ENCODE data around the gene ADIPOR2.

Gene ADIPOR2

DNA sequence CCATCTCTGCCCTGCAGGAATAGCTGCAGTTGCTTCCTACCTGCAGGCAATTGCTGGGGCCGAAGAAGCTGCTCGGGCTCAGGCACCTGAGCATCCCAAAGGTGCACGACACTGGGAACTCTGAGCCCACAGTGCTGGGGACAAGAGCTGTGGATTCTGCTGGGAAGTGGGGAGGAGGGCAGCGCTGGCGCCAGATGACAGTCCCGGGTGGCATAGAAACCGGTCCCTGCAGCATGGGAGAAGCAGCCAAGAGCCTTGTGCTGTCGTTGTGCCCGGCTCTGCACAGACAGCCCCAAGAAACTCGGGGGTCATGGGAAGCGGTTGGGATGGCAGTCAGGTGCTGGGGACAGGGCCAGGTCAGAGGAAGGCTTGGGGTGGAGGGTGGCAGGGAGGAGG lies 130.0 kb downstream of the ADIPOR2 start:
- H3K4me1 Mint-ChIP-seq (ENCODE audit: low read depth): no peaks in the 10 kb centered on the region
- no peak overlapping the region for H3K4me3 Mint-ChIP-seq
- peaks cover 24% of the 10 kb centered on the region for H3K27me3 Mint-ChIP-seq
- H3K36me3 Mint-ChIP-seq (ENCODE audit: low read depth): no peaks in the 10 kb centered on the region
- H3K9me3 Mint-ChIP-seq: no peaks in the 10 kb centered on the region
- H3K27ac Mint-ChIP-seq: no peak overlapping the region

DNA sequence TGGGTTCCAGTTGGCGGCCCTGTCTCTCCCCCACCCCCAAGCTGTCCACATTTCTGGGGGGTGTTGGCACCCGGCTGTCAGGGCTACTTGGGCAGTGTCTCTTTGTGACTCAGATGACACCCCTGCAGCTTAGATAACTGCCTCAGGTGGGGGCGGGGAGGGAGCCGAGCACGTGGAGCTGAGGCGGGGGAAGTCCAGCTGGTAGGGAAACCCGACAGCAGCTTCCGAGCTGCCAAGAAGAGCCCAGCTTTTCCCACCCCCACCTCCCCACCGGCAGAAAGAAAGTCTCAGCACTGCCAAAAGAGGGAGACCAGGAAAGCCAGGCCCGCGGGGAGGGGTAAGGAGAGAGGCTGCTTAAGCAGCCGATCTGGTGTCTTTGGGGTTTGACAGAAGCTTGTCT lies 130.9 kb downstream of the ADIPOR2 start:
- H3K4me1 Mint-ChIP-seq (ENCODE audit: low read depth): no peaks in the 10 kb centered on the region
- no peak overlapping the region for H3K27ac Mint-ChIP-seq
- H3K9me3 Mint-ChIP-seq: no peaks in the 10 kb centered on the region
- H3K4me3 Mint-ChIP-seq: no peak overlapping the region
- peaks cover 24% of the 10 kb centered on the region for H3K27me3 Mint-ChIP-seq
- no peaks in the 10 kb centered on the region for H3K36me3 Mint-ChIP-seq (ENCODE audit: low read depth)

DNA sequence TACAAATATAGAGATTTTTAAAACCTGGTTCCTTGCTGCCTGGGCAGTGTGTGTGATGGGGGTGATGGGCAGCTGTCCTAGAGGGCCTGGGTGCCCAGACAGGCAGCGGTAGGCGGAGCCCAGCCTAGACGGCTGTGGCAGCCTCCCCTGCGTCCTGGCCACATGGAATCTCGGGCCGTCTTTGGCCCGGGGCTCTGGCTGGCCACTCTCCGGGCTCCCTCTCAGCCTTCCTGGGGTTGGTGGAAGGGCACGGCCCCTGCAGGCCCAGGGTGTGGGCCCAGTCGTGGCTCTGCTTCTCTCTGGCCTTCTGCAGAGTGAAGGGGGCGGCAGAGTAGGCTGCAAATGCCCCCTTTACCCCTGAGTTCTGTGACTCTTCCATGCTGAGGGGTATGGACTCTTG lies 131.8 kb downstream of the ADIPOR2 start:
- H3K27ac Mint-ChIP-seq: no peak overlapping the region
- no peaks in the 10 kb centered on the region for H3K4me1 Mint-ChIP-seq (ENCODE audit: low read depth)
- no peaks in the 10 kb centered on the region for H3K36me3 Mint-ChIP-seq (ENCODE audit: low read depth)
- peaks cover 24% of the 10 kb centered on the region for H3K27me3 Mint-ChIP-seq
- H3K9me3 Mint-ChIP-seq: no peaks in the 10 kb centered on the region
- no peak overlapping the region for H3K4me3 Mint-ChIP-seq

DNA sequence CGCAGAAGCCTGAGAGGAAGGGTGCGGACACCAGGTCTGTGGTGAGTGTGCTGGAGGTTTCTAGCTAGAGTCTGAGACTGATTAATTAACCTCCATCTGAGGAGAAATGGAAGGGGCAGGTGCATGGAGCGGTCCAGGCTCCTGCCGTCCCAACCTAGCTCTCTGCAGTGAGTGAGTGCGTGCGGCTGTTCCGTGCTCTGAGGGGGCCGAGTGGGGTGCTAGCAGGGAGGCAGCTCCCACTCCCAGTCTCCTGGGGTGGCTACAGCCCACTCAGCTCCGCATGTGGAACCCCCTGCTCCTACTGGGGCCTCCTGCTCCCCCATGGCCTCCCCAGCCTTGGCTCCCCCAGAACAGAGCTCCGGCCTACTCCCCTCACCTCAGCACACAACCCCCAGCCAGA lies 132.4 kb downstream of the ADIPOR2 start:
- Mint-ChIP-seq H3K4me1 (ENCODE audit: low read depth) (no peaks in the 10 kb centered on the region), H3K9me3 (no peaks in the 10 kb centered on the region), H3K27ac (no peak overlapping the region), H3K4me3 (no peak overlapping the region), H3K27me3 (peaks cover 24% of the 10 kb centered on the region), H3K36me3 (ENCODE audit: low read depth) (no peaks in the 10 kb centered on the region)

GRCh38 chr12:1825382-1826102 lies 134.7 kb downstream of the ADIPOR2 start:
- no peaks in the 10 kb centered on the region for H3K36me3 Mint-ChIP-seq (ENCODE audit: low read depth)
- peaks cover 16% of the 10 kb centered on the region for H3K27me3 Mint-ChIP-seq
- H3K27ac Mint-ChIP-seq: no peak overlapping the region

DNA sequence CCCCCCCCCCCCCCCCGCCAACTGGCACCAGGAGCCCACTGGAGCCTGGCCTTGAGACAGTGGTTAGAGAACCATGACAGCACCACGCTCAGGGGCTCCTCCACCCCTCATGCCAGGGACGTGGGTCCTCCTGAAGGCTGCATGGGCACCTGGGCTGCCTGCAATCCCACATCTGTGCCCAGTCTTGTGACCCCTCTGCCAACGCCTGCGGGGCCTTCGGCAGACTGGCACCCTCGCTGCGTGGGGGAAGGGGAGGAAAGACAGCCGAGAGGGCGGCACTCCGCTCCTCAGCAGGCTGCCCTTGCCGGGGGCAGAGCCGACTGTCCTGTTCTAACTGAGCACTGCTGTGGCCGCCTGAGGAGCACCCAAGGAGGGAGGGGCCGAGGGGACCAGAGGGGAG lies 135.5 kb downstream of the ADIPOR2 start:
- no peak overlapping the region for H3K4me3 Mint-ChIP-seq
- H3K27me3 Mint-ChIP-seq: peaks cover 17% of the 10 kb centered on the region
- no peaks in the 10 kb centered on the region for H3K4me1 Mint-ChIP-seq (ENCODE audit: low read depth)
- H3K27ac Mint-ChIP-seq: no peak overlapping the region
- H3K9me3 Mint-ChIP-seq: no peaks in the 10 kb centered on the region
- H3K36me3 Mint-ChIP-seq (ENCODE audit: low read depth): no peaks in the 10 kb centered on the region

More at GRCh38 chr12:1825382-1826102, 134.7 kb downstream of the ADIPOR2 start:
- H3K4me1 Mint-ChIP-seq (ENCODE audit: low read depth): no peaks in the 10 kb centered on the region
- no peak overlapping the region for H3K4me3 Mint-ChIP-seq
- no peaks in the 10 kb centered on the region for H3K9me3 Mint-ChIP-seq

DNA sequence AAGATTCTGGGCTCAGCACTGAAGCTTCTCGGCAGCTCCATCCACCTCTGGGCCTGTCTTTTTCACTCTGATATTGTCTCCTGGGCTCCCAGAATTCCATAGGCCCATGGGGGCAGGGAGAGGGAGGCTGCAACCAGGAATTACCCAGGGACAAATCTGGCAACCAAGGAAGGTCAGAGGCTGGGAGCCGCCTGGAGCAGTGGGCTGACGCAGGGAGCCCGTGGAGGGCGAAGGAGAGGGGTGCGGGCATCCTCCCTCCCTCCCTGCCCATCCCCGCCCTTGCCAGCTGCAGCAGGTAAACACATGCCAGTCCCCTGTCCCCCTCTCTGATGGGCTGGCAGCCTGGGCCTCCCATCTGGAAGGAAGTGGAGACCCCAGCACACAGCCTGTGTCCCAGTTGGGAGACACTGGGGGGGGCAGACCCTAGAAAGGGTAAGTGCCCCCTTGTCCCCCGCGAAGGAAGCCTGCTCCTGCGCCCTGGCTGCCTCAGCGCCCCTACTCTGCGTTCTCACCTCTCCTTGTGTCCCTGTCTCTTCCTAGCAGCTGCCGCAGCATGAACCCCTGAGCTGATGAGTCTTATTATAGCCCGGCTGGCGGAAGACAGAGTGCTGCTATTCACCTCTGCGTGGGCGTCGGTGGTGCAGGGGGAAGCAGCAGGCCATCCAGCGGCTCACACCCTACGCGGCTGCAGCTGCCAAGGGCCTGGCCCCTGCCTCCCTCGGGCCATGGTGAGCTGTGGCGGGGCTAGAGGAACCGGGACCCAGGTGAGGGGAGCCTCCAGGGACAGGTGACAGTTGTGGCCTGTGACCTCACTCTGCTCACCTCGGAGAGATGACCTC lies 136.2 kb downstream of the ADIPOR2 start:
- Mint-ChIP-seq H3K27ac (no peak overlapping the region), H3K4me1 (ENCODE audit: low read depth) (no peaks in the 10 kb centered on the region)

DNA sequence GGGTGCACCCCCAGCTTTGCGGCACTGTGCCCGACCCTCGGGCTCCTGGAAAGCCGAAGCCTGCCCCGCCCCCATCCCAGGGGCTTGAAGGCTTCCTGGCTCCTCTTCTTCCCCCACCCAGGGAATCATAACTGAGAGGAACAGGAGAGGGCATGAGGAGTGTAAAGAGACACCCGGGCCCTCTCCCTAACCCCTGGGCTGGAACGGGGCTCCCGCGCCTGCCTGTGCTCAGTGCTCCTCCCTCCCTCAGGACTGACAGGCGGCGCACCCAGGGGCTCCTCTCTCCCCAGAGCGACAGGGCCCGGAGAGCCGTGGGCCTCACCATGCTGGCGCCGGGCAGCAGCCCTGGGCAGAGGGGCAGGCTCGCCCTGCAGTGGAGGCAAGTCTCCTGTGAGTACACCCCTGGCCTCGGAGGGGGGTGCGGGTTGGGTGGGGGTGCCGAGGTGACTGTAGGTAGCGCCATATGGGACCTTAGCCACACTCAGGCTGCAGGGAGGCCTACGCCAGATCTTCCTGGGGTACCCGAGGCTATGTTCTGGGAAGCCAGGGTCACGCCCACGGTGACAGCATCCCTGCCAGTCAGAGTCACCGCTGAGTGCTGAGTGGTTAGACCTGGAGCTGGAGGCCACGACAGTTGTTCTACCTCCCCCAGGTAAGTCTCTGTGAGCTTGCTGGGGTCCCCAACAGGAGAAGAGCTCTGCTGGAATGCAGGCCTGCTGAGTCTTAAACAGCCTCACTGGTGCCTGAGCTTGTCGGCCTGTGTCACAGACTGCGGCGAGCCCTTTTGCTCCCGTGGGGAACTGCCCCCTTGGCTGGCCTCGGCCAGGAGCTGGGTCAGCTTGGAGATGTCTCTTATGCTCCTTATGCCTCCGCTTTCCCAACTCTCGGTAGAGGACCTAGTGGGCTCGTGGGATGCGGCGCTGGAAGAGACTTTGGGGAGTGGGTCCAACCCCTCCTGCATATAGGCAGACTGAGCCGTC lies 137.2 kb downstream of the ADIPOR2 start:
- no peaks in the 10 kb centered on the region for H3K4me1 Mint-ChIP-seq (ENCODE audit: low read depth)

More for the DNA sequence above, 136.2 kb downstream of the ADIPOR2 start:
- Mint-ChIP-seq H3K36me3 (ENCODE audit: low read depth) (no peaks in the 10 kb centered on the region), H3K9me3 (no peaks in the 10 kb centered on the region), H3K27me3 (peaks cover 21% of the 10 kb centered on the region), H3K4me3 (no peak overlapping the region)

GRCh38 chr12:1828856-1829255 lies 138.0 kb downstream of the ADIPOR2 start:
- H3K36me3 Mint-ChIP-seq (ENCODE audit: low read depth): no peaks in the 10 kb centered on the region
- no peaks in the 10 kb centered on the region for H3K4me1 Mint-ChIP-seq (ENCODE audit: low read depth)
- H3K4me3 Mint-ChIP-seq: no peak overlapping the region
- no peaks in the 10 kb centered on the region for H3K9me3 Mint-ChIP-seq
- H3K27me3 Mint-ChIP-seq: peaks cover 26% of the 10 kb centered on the region
- no peak overlapping the region for H3K27ac Mint-ChIP-seq

More for the DNA sequence above, 137.2 kb downstream of the ADIPOR2 start:
- H3K4me3 Mint-ChIP-seq: no peak overlapping the region
- H3K36me3 Mint-ChIP-seq (ENCODE audit: low read depth): no peaks in the 10 kb centered on the region
- H3K9me3 Mint-ChIP-seq: no peaks in the 10 kb centered on the region
- H3K27me3 Mint-ChIP-seq: peaks cover 23% of the 10 kb centered on the region
- no peak overlapping the region for H3K27ac Mint-ChIP-seq

DNA sequence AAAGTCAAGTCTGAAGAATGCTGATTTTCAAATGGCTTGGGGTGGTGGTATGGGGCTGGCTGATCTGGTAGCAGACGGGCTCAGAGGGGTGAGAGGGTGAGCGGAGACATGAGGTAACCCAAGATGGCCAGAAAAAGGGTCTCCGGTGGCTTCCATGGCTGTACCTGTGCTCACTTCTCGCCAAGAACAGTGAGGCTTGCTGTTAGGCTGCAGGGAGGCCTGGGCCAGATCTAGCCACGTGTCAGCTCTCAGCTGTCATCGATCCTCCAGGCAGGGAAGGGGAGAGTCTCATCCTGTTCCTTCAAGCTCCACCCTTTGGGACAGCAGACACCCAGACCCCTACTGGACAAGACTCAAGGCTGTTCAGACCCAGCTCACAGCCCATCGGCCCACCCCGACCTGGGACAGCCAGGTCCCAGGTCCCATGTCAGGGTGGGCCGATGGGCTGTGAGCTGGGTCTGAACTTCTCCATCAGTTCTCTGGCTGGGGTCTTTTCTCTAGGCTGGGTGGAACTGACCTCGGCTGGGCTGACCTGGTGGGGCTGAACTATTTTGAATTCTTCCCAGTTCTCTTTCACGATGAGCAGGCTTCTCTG lies 138.5 kb downstream of the ADIPOR2 start:
- H3K36me3 Mint-ChIP-seq (ENCODE audit: low read depth): no peaks in the 10 kb centered on the region
- no peak overlapping the region for H3K4me3 Mint-ChIP-seq
- H3K27me3 Mint-ChIP-seq: peaks cover 26% of the 10 kb centered on the region
- no peak overlapping the region for H3K27ac Mint-ChIP-seq
- H3K9me3 Mint-ChIP-seq: no peaks in the 10 kb centered on the region
- no peaks in the 10 kb centered on the region for H3K4me1 Mint-ChIP-seq (ENCODE audit: low read depth)

- Mint-ChIP-seq H3K9me3 (no peaks in the 10 kb centered on the region), H3K27ac (no peak overlapping the region), H3K4me3 (no peak overlapping the region), H3K4me1 (ENCODE audit: low read depth) (no peaks in the 10 kb centered on the region), H3K36me3 (ENCODE audit: low read depth) (no peaks in the 10 kb centered on the region), H3K27me3 (peaks cover 26% of the 10 kb centered on the region)
Measured at GRCh38 chr12:1830401-1830845, 139.6 kb downstream of the ADIPOR2 start.

GRCh38 chr12:1830981-1831963 lies 140.4 kb downstream of the ADIPOR2 start:
- H3K9me3 Mint-ChIP-seq: no peaks in the 10 kb centered on the region
- H3K36me3 Mint-ChIP-seq (ENCODE audit: low read depth): no peaks in the 10 kb centered on the region
- H3K27ac Mint-ChIP-seq: no peak overlapping the region
- no peaks in the 10 kb centered on the region for H3K4me1 Mint-ChIP-seq (ENCODE audit: low read depth)
- H3K27me3 Mint-ChIP-seq: peaks cover 26% of the 10 kb centered on the region
- no peak overlapping the region for H3K4me3 Mint-ChIP-seq

GRCh38 chr12:1832801-1833595 lies 142.1 kb downstream of the ADIPOR2 start:
- H3K27me3 Mint-ChIP-seq: peaks cover 26% of the 10 kb centered on the region
- no peaks in the 10 kb centered on the region for H3K36me3 Mint-ChIP-seq (ENCODE audit: low read depth)
- no peaks in the 10 kb centered on the region for H3K4me1 Mint-ChIP-seq (ENCODE audit: low read depth)
- H3K27ac Mint-ChIP-seq: no peak overlapping the region
- H3K9me3 Mint-ChIP-seq: no peaks in the 10 kb centered on the region
- no peak overlapping the region for H3K4me3 Mint-ChIP-seq

All from stimulated activated naive CD8-positive, alpha-beta T cell treated with anti-CD3 and anti-CD28 coated beads, Interleukin-15, Interleukin-2, amounts not matched to agents 100 ng/mL and 50 ng/mL, for 24 hours (primary cell).